Mucosa of gallbladder (tissue), 1 donor: ENCODE measurements around the gene CTSG. TPM values are rescaled to one million over a fixed set of nuclear protein-coding genes. Genes with fewer than 3 reads are reported as not detected.
"Not testable (repeated sequence)": the region's sequence is repeated elsewhere in the genome, so short reads cannot be mapped to it uniquely, and the experiment has no call there.

ENCODE experiments used
- DNase-seq: peaks from one replicate; pipeline ENCODE4 v3.0.0-alpha.2; 2020; ENCODE audit warnings: low spot score
- total RNA-seq: library from RNA; stranded (reverse); gene quantifications from one replicate; pipeline ENCODE4 v1.2.1, GENCODE V29; 2021
- donor health status: DM: no; HTN: no; CAD: no.

Gene CTSG, protein sequence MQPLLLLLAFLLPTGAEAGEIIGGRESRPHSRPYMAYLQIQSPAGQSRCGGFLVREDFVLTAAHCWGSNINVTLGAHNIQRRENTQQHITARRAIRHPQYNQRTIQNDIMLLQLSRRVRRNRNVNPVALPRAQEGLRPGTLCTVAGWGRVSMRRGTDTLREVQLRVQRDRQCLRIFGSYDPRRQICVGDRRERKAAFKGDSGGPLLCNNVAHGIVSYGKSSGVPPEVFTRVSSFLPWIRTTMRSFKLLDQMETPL
- 4.9 TPM for total RNA-seq

DNA sequence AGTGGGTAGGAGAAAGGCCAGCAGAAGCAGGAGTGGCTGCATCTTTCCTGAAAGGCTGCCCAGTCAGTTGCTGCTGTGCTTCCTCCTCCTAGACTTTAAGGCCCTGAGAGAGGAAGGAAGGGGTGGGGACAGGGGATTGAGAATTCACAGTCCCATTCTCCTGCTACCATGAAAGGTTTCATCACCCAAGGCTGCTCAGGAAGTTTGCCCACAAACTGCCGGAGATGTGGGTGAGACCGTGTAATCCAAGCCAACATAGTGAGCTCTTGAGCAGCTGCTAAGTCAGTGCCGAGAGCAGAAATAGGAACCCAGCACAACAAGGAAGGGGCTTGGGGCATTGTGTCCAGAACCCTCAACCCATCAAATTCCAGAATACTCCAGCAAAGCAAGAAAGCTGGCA is at the start of gene CTSG:
TSS of gene CTSG (minus strand) at position 69 of the 400 bp plus-strand sequence. CDS start at position 42, 27 bp downstream.
- DNase-seq = no peak

DNA sequence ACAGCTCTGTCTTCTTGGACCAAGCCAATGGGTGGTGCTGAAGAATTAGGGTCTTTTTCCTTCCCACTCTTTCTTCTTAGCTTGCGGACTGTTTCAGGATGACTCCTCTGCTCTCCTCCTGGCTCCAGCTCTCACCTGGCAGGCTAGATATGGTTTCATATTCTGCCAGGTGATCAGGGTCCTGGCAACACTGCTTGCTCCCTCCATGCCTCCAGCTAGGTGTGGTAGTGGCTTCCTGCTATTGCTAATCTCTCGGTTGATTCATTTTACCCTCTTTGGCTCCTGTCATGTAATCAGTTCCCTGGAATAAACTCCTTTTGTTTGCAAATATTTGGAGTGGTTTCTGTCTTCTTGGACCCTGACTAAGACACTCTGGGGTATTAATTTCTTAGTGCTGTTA is 37.7 kb upstream of the CTSG start:
- no peak for DNase-seq

DNA sequence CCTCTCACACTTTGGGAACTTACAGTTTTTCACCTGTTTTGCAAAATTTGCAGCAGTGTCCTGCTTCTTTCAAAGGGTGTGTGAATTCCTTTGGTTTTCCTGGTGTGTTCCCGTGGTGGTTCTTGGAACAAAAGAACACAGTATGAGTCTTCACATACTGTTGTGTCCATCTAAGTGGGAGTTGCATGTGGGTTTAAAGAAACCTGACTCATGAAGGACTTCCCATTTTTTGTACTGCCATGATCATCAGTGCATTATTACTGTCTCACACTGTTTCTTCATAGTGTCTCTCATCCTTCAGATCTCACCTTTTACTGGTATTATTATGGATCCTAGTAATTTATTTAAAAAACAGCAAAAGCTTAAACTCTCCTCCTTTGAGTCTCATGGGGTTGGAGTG is 37.2 kb upstream of the CTSG start:
- no peak for DNase-seq

DNA sequence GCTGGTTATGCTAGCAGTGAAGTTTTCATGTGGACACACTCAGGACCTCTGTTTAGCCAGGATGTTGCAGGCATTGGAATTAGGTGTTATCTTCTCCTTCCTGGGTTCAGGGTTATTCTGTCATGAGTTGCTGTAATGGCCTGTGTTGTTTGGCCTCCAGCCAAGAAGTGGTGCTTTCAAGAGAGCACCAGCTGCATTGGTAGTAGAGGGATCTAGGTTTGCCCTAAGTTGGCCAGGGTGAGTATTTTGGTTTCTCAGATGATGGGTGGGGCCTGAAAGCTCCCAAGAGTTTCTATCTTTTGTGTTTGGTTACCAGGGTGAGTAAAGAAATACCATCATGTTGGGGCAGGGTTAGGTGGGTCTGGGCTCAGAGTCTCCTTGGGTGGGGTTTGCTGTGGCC is 36.1 kb upstream of the CTSG start:
- DNase-seq = no peak

DNA sequence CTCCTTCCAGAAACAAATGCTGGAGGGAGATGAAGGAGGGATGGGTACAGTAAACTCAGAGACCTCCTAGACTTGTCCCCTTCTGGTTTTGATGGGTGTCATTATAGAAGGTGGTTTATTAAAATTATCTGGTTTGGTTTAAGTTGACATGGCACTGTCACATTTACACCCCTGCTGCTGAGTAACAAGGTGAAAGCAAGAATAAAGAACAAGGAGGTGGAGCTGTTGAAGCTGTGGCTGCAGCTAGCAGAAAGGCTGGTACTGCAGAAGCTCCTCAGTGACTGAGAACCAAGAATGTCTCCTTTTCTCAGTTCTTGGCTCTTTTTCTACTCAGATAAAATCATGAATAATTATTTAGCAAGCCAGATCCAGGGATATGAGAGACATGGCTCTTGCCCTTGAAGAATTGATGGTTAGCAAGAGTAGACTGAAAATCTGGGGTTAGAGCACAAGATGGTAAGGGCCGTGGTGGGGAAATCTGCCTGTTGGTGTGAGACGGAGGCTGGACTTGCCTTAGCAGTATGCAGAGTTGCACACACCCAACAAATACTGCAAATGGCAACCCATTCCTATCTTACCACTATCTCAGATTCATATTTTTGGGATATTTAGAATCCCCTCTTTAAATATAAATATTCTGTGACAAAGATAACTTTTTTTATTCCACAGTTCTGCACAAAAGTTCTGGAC is 33.8 kb upstream of the CTSG start, which contains the start of gene GZMH:
TSS of gene GZMH (minus strand) at position 31 of the 690 bp plus-strand sequence. CDS start 72 bp downstream, outside the sequence.
- no peak for DNase-seq

DNA sequence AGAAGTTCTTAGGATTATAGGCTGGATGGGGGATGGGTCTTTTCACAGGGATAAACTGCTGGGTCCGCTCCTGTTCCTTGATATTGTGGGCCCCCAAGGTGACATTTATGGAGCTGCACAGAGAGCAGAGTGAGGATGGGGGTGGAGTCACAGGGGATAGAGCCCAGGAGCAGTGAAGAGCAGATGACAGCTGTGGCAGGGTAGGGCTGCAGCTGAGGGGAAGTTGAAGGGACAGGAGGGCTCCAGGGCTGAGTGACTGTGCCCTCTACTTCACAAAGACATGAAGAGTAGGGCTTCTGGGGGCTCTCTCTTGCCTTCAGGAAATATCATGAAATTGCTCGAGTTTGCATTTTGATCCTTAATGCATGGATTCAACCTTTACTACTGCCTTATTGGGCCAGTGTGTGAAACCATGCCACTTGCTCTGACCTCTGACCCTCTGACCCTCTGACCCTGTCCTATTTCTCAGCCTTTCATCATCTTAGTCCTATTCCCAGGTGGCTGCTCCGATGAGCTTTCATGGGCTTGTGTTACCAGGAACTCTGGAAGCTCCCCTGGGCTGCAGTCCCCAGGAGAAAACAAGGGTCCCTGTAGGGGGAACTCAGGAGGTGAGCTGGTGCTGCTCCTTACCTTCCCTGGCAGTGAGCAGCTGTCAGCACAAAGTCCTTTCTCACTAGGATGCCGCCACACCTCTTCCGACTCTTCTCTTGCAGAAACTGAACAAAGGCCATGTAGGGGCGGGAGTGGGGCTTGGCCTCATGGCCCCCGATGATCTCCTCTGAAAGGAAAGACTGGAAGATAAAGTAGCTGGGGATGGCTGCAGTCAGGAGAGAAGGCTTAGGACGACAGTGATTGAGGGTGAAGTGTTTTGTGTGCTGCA is 31.8 kb upstream of the CTSG start:
- no peak for DNase-seq

DNA sequence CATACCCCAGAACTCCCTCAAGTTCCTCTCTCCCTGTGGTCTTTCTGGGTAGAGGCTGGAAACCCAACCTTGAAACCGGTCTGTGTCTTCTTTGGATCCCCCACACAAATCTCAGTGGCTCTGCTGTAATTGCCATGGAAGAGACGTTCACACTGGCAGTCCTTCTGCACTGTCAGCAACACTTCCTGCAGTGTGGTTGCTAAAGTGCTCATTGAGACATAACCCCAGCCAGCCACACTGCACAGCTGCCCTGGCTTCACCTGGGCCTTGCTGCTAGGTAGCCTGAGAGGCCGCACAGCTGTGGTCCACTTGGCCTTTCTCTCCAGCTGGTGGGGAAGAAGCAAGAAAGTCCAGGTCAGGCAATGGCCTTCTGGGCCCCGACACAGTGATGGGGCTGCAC is 31.0 kb upstream of the CTSG start:
- no peak for DNase-seq

DNA sequence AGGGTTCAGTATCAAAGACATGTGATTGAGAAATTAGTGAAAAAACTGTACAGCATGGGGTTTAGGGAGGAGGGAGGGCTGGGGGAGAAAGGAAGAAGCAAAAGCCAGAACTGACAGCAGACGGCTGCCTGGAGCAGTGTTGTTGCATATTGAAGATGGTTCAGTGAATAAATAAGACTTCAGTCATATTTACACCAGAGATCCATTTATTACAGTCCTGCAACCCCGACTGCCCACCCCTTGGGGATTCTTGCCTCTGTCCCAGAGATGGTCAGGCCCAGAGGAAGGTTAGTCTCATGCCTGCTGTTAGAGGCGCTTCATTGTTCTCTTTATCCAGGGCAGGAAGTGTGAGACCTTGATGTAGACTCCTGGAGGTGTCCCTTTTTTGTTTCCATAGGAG is 30.2 kb upstream of the CTSG start:
- no peak for DNase-seq

DNA sequence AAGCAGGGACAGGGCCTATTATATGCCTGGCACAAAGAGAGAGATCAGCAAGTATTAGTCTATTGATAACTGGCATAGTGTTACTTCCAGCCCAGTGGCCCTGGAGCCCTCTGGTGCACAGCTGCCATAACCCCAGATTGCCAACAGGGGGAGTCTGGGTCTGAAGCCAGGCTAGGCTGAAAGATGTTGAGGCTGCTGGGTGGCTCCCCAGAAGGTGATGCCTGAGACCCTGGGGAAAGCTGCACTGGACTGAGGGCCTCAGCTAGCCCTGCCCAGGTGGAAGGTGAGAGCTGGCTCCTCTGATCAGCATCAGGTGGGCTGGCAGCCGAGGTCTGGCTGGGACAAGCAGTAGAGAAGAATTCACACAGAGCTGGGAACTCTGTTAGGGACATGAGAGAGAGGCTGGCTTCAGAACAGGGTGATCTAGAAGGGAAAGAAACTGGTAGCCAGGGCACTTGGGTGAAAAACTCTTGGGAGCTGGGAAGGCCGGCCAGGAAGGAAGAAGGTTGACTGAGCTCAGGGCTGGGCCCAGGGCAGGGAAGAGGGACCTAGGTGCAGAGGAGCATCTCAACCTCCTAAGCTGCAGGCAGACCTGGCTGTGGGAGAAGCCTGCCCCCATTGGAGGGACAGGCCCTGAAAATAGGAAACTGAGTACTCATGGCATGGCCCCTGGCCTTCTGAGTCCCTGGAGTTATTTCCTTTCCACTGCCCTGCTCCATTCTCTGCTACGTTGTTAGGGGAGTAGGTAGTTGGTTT is 29.6 kb upstream of the CTSG start:
- DNase-seq = peak; percentile 19

DNA sequence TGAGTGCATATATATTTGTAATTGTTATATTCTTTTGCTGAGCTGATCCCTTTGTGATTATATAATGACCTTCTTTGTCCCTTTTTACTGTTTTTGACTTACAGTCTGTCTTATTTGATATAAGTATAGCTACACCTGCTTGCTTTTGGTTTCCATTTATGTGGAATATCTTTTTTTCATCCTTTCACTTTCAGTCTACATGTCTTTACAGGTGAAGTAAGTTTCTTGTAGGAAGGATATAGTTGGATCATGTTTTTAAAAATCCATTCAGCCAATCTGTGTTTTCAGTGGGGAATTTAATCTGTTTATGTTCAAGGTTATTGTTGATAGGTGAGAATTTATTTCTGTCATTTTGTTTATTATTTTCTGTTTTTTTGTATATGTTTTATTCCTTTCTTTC is 21.4 kb upstream of the CTSG start:
- no peak for DNase-seq

DNA sequence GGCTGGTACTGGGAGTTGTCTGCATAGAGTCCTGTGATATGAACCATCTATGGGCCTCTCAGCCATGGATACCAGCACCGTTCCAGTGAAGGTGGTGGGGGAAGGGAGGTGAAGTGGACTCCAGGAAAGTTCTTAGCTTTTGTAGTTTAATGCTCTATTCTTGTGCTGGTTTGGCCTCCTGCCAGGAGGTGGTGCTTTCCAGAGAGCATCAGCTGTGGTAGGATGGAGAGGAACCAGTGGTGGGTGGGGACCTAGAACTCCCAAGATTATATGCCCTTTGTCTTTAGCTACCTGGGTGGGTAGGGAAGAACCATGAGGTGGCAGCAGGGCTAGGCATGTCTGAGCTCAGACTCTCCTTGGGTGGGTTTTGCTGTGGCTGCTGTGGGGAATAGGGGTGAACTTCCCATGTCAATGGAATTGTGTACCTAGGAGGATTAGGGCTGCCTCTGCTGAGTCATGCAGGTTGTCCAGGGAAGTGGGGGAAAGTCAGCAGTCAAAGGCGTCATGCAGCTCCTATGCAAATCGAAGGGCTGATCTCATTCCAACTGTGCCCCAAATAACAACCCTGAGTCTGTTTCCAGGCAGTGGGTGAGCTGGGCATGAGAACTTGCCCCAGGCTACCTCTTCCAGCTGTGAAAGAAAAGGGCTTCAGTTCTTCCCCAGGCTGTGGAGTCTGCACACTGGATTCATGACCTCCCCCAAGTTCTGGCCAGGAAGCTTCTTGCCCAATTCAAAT is 19.2 kb upstream of the CTSG start:
- no peak for DNase-seq

DNA sequence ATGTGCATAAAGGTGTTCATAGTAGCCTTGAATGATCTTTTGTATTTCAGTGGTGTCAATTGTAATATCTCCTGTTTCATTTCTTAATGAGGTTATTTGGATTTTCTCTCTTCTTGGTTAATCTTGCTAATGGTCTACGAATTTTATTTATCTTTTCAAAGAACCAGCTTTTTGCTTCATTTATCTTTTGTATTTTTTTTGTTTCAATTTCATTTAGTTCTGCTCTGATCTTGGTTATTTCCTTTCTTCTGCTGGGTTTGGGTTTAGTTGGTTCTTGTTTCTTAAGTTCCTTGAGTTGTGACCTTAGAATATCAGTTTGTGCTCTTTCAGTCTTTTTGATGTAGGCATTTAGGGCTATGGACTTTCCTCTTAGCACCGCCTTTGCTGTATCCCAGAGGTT is 15.0 kb upstream of the CTSG start:
- not testable (repeated sequence) for DNase-seq

DNA sequence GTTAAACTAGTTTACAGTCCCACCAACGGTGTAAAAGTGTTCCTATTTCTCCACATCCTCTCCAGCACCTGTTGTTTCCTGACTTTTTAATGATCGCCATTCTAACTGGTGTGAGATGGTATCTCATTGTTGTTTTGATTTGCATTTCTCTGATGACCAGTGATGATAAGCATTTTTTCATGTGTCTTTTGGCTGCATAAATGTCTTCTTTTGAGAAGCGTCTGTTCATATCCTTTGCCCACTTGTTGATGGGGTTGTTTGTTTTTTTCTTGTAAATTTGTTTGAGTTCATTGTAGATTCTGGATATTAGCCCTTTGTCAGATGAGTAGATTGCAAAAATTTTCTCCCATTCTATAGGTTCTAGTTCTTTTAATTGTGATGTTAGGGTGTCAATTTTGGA is 8.4 kb upstream of the CTSG start:
- not testable (repeated sequence) for DNase-seq

DNA sequence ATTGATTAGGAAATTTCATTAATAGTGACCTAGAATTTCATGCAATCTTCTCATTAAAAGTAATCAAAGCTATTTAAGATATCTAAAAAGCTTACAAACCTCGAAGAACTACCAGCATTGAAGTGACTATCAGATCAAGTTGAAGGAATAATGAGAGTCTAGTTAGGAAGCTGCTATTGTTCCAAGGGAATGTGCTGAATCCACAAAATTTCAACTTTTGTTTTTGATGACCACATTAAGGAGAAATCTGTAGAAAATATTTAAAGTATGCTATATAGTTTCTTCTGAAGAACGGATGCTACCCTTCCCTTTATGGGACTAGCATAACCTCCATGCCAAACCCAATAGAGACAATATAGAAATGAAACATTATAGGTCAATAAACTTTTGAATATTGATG is 2.5 kb upstream of the CTSG start:
- no peak for DNase-seq

DNA sequence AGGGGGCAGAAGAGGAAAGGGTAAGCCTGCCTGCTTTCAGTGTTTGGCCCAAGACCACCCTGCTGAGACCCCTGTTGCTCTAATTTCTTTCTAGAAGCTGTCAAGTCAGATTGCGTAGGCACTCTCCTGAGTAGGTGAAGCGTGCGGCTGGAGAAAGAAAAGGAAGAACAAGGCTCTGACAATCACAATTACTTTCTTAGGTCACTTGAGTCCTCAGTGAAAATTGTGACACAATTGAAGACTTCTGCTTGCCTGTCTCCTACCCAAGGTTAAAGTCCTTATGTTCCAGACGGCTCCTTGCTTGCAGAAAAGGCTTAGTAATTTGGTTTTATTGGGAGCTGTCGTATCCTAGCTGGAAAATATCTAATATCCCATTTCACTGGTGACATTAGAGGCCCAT is 721 bp upstream of the CTSG start:
- DNase-seq = no peak

DNA sequence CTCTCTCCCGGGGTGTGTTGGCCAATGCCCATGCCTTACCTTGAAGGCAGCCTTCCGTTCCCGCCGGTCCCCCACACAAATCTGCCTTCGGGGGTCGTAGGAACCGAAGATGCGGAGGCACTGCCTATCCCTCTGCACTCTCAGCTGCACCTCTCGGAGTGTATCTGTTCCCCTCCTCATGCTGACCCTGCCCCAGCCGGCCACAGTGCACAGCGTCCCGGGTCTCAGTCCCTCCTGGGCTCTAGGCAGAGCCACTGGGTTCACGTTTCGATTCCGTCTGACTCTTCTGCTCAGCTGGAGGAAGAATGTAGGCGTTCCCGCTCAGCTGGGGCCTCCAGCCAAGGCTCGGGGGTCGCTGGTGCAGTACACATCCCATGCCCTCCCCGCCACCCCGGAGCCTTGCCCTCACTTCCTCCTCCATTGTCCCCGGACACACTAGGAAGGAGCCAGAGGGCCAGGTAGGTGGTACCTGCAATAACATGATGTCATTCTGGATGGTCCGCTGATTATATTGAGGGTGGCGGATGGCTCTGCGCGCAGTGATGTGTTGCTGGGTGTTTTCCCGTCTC is 1.8 kb downstream of the CTSG start:
- no peak for DNase-seq

DNA sequence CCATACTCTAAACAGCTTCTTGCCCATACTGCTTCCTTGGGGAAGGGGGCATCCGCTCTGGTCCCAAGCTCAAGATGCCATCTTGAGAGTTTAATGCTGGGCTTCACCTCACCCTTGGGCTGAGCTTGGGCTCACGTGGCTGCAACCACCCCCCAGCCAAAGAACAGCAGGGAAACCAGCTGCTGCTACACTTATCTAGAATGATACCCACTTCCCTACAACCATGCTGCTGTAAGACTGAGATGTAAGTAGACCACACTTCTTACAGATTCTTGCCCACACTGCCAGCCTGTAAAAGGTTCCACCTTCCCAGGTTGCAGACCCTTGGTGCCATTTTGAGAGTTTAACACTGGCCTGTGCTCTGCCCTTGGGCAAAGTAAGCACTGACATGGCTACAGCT is 9.7 kb downstream of the CTSG start:
- DNase-seq = no peak

DNA sequence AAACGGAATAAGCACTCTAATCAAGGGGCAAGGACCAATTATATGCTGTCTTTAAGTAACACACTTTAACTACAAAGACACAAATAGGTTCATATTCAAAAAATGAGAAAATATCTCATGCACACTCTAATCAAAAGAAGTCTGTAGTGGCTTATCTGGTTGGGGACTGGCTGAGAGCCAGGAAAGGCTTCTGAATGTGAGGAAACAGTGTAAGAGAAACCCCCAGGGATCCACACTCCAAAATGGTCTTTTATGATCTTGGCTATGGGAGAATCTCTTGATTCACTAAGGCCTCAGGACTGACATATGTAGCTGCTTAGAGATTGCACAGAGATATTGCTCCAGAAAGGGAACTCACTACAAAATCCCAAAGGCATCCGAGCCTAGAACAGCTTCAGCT is 10.3 kb downstream of the CTSG start:
- DNase-seq = no peak

DNA sequence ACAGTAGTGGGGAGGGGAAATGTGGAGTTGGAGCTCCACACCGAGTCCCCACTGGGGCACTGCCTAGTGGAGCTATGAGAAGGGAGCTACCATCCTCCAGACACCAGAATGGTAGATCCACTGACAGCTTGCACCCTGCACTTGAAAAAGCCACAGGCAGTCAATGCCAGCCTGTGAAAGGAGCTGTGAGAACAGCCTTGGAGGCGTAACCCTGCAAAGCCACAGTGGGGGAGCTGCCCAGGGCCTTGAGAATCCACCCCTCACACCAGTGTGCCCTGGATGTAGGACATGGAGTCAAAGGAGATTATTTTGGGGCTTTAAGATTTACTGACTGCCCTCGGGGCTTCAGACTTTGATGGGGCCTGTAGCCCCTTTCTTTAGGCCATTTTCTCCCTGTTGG is 12.5 kb downstream of the CTSG start:
- DNase-seq = no peak

DNA sequence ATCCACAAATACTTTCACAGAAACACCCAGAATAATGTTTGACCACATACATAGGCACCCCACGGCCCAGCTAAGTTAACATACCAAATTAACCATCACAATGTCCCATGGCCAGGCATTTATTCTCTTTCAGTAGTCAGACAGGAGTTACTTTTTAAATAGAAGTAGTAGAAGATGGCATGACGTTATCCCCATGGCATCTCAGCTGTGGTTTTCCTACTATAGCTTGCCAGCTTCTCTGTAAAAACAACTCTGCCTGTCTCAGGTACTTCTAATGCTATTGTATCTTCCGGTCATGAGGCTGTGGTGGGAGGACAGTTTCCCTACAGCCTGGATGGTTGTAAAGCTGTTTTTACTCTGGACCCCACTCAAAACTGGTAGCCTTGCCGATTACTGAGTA is 19.3 kb downstream of the CTSG start:
- DNase-seq = no peak

DNA sequence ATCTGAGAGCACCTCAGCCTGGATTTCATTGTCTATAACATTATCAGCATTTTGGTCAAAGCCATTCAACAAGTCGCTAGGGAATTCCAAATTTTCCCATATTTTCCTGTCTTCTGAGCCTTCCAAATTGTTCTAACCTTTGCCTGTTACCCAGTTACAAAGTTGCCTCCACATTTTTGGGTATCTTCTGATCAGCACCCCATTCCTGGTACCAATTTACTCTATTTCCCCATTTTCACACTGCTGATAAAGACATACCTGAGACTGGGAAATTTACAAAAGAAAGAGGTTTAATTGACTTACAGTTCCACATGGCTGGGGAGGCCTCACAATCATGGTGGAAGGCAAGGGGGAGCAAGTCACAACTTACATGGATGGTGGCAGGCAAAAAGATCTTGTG is 27.0 kb downstream of the CTSG start:
- DNase-seq = not testable (repeated sequence)
